ENCODE results near the gene IQCN. TPM values are rescaled to one million over a fixed set of nuclear protein-coding genes. Genes with fewer than 3 reads are reported as not detected.
A peak's percentile ranks its signal among the peaks of the same experiment; 100 is the strongest.

IQCN gene
- total RNA-seq, 1 experiment from 2014 or later: 0.61 TPM

DNA sequence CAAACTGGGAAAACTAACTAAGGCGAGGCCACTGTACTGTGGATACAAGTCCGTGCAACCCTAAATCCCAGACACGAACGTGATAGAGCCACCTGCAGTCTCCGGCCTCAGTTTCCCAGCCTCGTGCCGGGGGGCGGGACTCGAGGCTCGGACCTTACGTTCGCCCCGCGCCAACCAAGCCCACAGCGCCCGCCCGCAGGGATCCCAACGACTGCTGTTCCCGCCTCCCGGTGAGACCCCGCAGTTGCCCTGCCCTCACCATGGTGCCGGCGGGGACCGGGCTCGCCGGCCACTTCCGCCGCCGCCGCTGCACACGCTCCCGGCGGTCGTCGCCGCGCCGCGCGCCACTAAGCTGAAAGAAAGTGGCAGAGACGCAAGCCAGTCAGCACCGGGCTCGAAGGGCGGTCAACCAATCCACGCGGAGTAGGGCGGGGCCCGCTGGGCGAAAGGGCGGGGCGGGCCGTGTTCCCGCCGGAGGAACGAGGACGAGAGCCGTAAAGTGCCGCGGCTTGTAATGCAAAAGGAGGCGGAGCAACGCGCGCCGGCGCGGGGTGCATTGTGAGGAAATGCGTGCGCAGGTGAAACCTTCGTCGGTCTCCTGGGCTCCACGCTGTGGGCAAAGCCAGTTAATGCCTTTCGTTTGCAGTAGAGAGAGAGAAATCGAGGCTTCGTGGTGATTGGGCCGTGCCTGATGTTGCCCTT lies 48.7 kb upstream of the IQCN start, which contains the start of gene LSM4 (continued):
- no peak for TF ChIP-seq ZNF281 (CRISPR knock-in tag; IDR thresholded peaks at IDR 0.05)
- TF ChIP-seq, protein P1, sequence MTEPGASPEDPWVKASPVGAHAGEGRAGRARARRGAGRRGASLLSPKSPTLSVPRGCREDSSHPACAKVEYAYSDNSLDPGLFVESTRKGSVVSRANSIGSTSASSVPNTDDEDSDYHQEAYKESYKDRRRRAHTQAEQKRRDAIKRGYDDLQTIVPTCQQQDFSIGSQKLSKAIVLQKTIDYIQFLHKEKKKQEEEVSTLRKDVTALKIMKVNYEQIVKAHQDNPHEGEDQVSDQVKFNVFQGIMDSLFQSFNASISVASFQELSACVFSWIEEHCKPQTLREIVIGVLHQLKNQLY (CRISPR knock-in tag; IDR thresholded peaks at IDR 0.05): no peak
- TF ChIP-seq CTCF (IDR thresholded peaks at IDR 0.05): no peak
- TF ChIP-seq, protein P2, sequence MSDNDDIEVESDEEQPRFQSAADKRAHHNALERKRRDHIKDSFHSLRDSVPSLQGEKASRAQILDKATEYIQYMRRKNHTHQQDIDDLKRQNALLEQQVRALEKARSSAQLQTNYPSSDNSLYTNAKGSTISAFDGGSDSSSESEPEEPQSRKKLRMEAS (CRISPR knock-in tag; IDR thresholded peaks at IDR 0.05): peak; percentile 83
- TF ChIP-seq FOXP4 (CRISPR knock-in tag; IDR thresholded peaks at IDR 0.05): peak; percentile 81; the same call in 1 of the 2 replicates
- TF ChIP-seq GABPB1 (CRISPR knock-in tag; IDR thresholded peaks at IDR 0.05): 0 out of 2 replicates have a peak, but pooled peaks have one; percentile 47
- TF ChIP-seq HMGA2 (CRISPR knock-in tag; IDR thresholded peaks at IDR 0.05): no peak
- TF ChIP-seq ZNF317 (CRISPR knock-in tag; IDR thresholded peaks at IDR 0.05; ENCODE audit: borderline replicate concordance, low read depth): no peak
- TF ChIP-seq SP1 (CRISPR knock-in tag; conservative IDR thresholded peaks at IDR 0.05): peak; percentile 98
- no peak for TF ChIP-seq PRRX2 (CRISPR knock-in tag; IDR thresholded peaks at IDR 0.05)

GRCh38 chr19:18322318-18322758 lies 48.1 kb upstream of the IQCN start:
- no peak for TF ChIP-seq CREM (CRISPR knock-in tag; IDR thresholded peaks at IDR 0.05)
- no peak for TF ChIP-seq TEAD1 (CRISPR knock-in tag; IDR thresholded peaks at IDR 0.05)
- TF ChIP-seq ATF2 (CRISPR knock-in tag; IDR thresholded peaks at IDR 0.05; ENCODE audit: borderline replicate concordance, low read depth): no peak
- Mint-ChIP-seq H3K36me3 (peaks cover 21% of the 10 kb centered on the region), H3K9me3 (no peaks in the 10 kb centered on the region), H3K4me1 (peaks cover 42% of the 10 kb centered on the region), H3K4me3 (peak overlapping the region; percentile 86), H3K27ac (peak overlapping the region; percentile 92), H3K27me3 (ENCODE audit: low read depth) (no peaks in the 10 kb centered on the region; the same call in 1 of the 2 replicates)
- CTCF ChIA-PET: interaction anchor here (0.6 to 12.7 kb wide), 30 partner anchors 15 to 267 kb away, joined by 3 to 240 read pairs (median 5); partner anchors contain the start of genes GDF15, IQCN, JUND and PGPEP1
- ATAC-seq (peak; percentile 18), DNase-seq (ENCODE audit: low spot score) (peak; percentile 63)
- POLR2A ChIA-PET: interaction anchor here (0.8 to 2.2 kb wide), 7 partner anchors 13 to 574 kb away, joined by 3 to 74 read pairs (median 3); partner anchors contain the start of genes CERS1 and JUND

All from WTC11 (cell line).